HG03066 (cell line): ENCODE measurements around the gene PRMT1.

ENCODE experiments used
- ATAC-seq: cut with Tn5 transposase; IDR thresholded peaks from one replicate; pipeline ENCODE4 v1.9.1; 2021; ENCODE audit warnings: low read depth; ENCODE audit not compliant: unreplicated experiment

The PRMT1 gene

DNA sequence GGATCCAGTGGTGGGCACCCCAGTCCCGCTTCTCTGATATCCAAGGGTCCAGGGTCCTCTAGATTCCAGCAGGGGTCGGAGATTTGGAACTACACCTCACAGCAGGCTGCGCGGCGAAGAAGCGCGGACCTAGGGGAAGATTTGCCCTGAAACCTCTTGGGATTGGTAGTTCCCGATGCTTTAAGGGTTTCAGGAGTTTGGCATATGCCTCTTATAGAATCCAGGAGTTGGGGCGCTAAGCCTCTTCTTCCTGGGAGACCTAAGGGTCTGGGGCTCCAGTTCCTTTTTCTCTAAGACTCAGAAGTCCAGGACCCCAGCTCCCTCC, 11.0 kb upstream of the PRMT1 start:
- ATAC-seq = no peak

GRCh38 chr19:49667473-49667872, 9.6 kb upstream of the PRMT1 start:
- ATAC-seq = no peak

GRCh38 chr19:49669516-49669915, 7.6 kb upstream of the PRMT1 start:
- ATAC-seq = no peak

GRCh38 chr19:49672131-49672919, 4.7 kb upstream of the PRMT1 start:
- no peak for ATAC-seq

DNA sequence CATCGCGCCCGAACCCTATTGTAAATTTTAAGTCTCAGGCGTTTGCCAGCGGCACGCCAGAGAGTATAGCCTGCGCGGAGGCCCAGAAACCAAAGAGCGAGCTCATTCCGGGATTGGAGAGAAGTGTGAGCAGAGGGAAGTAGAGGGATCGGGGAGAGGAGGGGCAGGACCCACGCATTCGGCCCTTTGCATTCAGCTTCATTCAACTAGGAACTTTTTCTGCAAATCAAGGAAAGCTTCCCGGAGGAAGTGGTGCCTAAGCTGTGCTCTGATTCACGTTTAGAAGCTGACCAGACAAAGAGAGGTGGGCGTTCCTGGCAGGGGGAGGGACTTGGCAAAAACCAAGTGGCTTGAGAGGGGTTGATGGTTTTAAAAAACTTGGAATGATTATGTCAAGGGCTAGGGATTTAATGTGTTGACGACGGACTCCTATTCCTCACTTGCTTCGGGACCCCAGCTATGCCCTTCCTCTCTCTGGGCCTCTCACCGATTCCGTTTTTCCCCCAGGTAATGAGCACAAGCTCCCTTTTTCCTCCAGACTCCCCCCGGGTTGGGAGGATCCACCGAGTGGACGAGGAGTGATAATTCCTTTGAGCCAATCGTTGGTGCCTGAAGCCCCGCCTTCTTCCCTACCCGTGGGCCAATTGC, 811 bp upstream of the PRMT1 start:
- ATAC-seq = peak; percentile 21

GRCh38 chr19:49676784-49677230, 264 bp upstream of the PRMT1 start:
- peak; percentile 63 for ATAC-seq

DNA sequence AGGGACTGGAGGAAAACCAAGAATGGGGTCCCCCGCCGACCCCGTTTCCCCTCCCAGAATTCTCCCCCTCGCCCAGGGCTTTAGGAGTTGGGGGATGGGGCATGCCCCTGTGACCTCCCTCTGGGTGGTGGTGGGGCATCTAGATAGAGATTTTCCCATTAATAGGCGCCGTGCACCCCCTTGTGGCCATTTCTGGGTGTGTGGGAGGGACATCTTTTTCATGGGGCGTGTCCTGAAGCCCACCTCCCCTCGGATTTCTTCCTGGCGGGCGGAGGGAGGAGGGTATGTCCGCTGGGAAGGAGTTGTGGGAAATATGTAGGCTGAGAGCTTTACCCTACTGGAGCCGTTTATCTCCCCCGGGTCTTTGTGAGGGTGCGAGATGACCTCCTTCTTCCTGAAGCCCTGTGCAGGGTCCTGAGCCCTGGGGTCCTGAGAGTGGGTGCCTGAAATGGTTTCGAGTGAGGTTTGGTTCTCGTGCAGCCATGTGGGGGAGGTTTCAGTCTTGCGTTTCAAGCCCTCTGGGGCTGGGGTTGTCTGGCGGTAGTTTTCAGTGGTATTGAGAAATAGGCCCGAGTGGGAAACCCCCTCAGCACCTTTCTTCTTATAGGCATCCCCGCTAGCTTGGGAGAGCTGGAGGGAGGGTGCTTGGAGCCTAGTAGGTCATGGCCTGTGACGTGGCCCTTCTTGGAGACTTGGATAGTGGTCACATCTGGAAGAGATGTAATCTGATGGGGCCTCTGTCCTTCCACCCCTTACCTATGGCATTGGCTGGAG, 1.0 kb downstream of the PRMT1 start:
- no peak for ATAC-seq

DNA sequence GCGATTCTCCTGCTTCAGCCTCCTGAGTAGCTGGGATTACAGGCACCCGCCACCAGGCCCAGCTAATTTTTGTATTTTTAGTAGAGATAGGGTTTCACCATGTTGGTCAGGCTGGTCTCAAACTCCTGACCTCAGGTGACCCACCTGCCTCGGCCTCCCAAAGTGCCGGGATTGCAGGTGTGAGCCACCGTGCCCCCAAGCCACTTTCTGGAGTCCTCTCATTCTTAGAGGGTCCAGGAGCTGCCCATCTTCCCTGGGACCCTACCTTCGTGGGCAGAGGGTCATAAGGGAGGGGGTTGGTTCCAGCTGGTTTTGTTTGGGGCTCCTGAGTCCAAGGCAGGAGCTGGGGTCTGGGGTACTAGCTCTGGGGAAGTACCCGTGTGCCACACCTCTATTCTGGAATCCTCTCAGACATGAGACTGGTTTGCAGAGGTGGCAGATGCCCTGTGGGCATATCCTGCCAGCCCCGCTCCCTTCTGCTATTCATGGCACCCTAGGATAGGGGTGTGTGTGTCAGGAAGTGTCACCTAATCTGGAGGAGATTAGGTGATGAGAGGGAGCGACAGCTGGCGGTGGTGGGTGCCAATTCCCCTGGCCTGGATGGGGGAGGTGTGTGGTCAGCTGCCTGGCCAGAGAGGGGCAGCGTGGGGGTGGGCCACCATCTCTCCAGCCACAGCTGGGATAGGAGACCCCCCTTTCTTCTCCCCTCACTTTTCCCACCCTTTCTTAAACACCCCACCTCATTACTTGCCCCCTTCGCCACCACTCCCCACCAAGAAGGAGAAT, 2.1 kb downstream of the PRMT1 start:
- ATAC-seq = no peak

- no peak for ATAC-seq
Observed at GRCh38 chr19:49679771-49680413, 2.8 kb downstream of the PRMT1 start.

DNA sequence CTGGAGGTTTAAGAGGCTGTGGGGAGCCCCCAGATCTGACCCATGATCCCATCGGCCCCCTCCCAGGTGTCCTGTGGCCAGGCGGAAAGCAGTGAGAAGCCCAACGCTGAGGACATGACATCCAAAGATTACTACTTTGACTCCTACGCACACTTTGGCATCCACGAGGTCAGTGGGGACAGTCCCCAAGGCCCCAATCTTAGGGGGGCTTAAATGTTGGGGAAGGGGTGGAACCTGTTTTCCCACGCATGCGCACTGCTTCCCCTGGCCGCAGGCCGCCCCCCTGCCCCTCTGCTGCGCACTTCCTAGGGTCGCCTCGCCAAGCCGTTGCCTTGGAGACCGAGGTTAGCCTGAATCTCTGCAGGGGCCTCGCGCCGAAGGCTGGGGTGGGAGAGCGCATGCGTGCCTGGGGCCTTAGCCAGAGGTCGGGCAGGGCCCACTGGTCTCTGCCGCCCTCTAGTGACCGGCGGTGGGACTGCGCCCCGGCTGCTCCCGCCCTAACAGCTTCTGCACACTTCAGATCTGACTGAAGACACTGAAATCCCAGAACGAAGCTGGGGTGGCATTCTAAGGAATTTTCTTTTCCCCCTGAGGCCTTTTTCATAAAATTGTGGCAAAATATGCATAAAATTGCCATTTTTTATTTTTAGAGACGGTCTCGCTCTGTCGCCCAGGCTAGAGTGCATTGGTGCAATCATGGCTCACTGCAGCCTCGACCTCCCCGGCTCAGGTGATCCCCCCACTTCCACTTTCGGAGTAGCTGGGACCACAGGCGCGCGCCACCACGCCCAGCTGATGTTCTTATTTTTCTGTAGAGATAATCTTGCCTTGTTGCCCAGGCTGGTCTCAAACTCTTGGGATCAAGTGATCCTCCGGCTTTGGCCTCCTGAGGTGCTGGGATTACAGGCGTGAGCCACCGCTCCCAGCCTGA, 3.6 kb downstream of the PRMT1 start:
- ATAC-seq = no peak

DNA sequence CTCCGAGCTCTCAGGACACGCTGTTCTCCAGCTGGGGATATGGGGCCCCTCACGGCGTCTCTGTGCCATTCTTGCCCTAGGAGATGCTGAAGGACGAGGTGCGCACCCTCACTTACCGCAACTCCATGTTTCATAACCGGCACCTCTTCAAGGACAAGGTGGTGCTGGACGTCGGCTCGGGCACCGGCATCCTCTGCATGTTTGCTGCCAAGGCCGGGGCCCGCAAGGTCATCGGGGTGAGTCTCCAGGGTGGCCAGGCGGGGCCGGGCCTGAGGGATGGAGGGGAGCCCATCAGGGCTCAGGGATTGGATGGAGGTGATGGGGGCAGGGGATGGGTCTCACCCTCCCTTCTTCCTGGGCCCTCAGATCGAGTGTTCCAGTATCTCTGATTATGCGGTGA, 4.8 kb downstream of the PRMT1 start:
- no peak for ATAC-seq

- ATAC-seq = no peak
Observed at GRCh38 chr19:49682274-49682673, 5.2 kb downstream of the PRMT1 start.

DNA sequence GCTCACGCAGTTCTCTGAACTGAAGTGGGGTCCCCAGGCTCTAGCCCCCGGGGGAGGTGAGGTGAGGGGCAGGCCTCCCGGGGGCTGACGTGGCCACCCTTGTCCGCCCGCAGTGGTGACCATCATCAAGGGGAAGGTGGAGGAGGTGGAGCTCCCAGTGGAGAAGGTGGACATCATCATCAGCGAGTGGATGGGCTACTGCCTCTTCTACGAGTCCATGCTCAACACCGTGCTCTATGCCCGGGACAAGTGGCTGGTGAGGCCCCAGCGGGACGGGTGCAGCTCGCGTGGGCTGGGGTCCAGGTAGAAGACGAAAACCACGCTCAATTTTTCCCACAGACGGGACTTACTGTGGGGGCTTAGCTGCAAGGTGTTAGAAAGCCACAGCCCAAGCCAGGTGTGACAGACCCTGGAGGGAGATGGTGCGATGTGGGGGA, 6.8 kb downstream of the PRMT1 start:
- no peak for ATAC-seq

DNA sequence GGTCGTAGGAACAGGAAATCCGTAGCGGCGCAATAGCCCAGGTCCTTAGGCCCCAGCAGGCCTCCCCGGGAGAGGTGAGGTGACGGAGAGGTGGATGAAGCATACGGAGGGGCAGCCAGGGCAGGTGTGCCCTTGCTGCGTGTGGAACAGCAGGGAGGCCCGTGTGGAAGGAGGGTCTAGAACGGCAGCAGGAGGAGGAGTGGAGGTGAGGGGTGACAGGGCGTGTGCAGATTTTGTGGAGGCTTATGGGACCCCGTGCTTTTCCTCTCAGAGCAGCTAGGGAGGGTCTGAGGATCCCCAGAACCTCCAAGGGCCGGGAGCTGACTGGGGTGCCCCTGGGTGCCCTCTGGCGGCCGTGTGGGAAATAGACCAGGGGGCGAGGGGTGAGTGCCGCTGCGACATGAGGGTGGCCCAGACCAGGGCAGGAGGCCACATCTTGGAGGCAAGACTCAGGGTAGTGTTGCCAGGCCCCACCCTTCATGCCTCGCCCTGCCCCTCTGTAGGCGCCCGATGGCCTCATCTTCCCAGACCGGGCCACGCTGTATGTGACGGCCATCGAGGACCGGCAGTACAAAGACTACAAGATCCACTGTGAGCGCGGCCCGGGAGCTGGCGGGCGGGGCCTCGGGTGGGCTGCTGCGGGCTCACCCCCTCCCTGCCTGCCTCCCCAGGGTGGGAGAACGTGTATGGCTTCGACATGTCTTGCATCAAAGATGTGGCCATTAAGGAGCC, 7.3 kb downstream of the PRMT1 start:
- no peak for ATAC-seq

- no peak for ATAC-seq
Observed at GRCh38 chr19:49684983-49685553, 8.0 kb downstream of the PRMT1 start.

DNA sequence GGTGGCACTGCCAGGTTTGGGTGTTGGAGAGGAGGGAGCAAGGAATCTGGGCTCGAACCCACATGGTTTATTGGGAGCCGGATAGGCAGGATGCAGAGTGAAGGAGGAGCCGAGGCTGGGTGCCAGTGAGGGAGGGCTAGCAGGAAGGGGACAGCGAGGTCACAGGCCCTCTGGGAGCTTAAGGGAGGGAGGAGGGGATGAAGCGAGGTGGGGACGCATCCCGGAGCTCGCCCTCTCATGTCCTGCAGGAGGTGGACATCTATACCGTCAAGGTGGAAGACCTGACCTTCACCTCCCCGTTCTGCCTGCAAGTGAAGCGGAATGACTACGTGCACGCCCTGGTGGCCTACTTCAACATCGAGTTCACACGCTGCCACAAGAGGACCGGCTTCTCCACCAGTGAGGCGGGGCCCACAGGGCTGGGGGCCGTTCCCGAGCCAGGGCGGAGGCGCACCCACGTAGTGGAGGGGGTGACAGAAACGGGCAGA, 8.8 kb downstream of the PRMT1 start:
- ATAC-seq = no peak

GRCh38 chr19:49686503-49687088, 9.5 kb downstream of the PRMT1 start:
- no peak for ATAC-seq

DNA sequence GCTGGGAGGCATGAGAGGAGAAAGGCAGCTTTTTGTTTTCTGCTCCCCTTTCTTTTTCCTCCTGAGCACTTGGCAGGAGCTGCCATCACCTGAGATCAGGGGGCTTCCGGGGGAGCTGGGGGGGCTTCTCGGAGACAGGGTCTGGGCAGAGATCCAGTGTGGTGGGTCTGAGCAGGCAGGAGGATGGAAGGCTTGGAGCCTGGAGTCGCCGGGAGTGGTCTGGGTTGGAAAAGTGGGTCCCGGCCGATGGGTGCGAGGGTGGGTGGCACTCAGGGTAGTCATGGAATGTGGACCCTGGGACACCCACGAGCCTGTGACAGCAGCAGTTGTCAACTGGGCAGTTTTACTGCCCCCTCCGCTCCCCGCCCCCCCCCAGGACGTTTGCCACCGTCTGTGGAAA, 10.1 kb downstream of the PRMT1 start:
- ATAC-seq = no peak
